Urinary bladder (tissue), 4 donors: ENCODE results near the gene STYXL1. TPM values are rescaled to one million over a fixed set of nuclear protein-coding genes. Genes with fewer than 3 reads are reported as not detected.
A peak's percentile ranks its signal among the peaks of the same experiment; 100 is the strongest.

ENCODE experiments used
- DNase-seq: peaks from one replicate; pipeline ENCODE4 v3.0.0-alpha.2; 2015; ENCODE audit errors: extremely low spot score
- H3K27ac ChIP-seq: one replicate; pipeline ENCODE4 v1.5.1; 2013; ENCODE audit warnings: low read depth, mild to moderate bottlenecking, moderate library complexity
- H3K36me3 ChIP-seq: one replicate; pipeline ENCODE4 v1.6.1; 2013; ENCODE audit warnings: mild to moderate bottlenecking, moderate library complexity; ENCODE audit not compliant: insufficient read depth
- H3K4me1 ChIP-seq: one replicate; pipeline ENCODE4 v1.6.1; 2013; ENCODE audit warnings: mild to moderate bottlenecking, moderate library complexity; ENCODE audit not compliant: insufficient read depth
- H3K4me3 ChIP-seq: one replicate; pipeline ENCODE4 v1.5.1; 2013; ENCODE audit warnings: low read depth, low read length
- WGBS: extraction: QIAGEN DNeasy Blood & Tissue Kit; methylation state at CpG from one replicate; pipeline ENCODE4 v1.1.7; 2013; 5-methylcytosine and 5-hydroxymethylcytosine counted together
- polyA plus RNA-seq: library from polyadenylated mRNA; stranded (reverse); fragments of 200-250 nt; gene quantifications from one replicate; pipeline ENCODE4 v1.2.3, GENCODE V29; 2013
- total RNA-seq: library from RNA; depleted of rRNA; stranded (reverse); fragments of >200 nt; gene quantifications from one replicate; pipeline ENCODE4 v1.2.3, GENCODE V29; 2014
- donor health status: healthy with polysubstance abuse.
- donor health status: healthy.

Gene STYXL1
- total and polyA plus RNA-seq, 2 donors = 20.5 to 26.7 TPM

DNA sequence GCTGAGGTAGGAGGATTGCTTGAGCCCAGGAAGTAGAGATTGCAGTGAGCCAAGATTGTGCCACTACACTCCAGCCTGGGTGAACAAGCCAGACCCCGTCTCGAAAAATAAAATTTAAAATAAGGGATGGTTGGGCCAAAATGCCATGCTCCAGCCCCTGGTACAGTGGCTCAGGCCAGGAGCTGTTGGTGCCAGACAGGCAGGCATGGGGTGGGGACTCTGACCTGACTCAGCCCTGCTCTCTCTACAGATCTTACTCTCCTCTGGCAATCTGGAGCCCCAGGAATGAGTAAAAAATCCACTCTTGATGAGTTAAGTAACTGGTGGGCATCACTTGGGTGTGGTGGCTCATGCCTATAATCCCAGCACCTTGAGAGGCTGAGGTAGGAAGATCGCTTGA is 45.0 kb downstream of the STYXL1 start:
- H3K36me3 ChIP-seq = peaks cover 2% of the 10 kb centered on the region
- H3K4me3 ChIP-seq = no peak overlapping the region
- WGBS = 96% methylated on average over 3 of the region's 3 CpGs
- no peak overlapping the region for H3K27ac ChIP-seq
- no peaks in the 10 kb centered on the region for H3K4me1 ChIP-seq
- no peak for DNase-seq

DNA sequence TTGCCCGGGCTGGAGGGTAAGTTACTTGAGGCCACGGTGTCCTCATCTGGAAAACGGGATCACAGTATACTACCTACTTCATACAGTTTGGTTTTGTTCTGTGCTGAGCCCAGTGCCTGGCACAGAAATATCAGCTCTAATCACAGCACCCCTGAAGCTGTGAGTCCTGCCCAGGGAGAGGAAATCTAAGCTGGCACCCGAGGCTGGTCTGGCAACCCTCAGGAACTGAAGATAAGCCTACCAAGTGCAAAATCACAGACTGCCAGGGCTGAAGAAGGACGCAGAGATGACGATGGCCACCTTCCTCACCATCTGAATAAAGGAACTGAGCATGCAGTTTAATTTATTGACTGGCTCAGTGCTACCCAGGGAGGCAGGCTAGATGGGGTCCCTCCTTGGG is 45.7 kb downstream of the STYXL1 start:
- Histone ChIP-seq H3K4me1 (no peaks in the 10 kb centered on the region), H3K4me3 (no peak overlapping the region), H3K27ac (no peak overlapping the region), H3K36me3 (peaks cover 2% of the 10 kb centered on the region)
- no peak for DNase-seq
- 94% methylated on average over 6 of the region's 6 CpGs for WGBS

DNA sequence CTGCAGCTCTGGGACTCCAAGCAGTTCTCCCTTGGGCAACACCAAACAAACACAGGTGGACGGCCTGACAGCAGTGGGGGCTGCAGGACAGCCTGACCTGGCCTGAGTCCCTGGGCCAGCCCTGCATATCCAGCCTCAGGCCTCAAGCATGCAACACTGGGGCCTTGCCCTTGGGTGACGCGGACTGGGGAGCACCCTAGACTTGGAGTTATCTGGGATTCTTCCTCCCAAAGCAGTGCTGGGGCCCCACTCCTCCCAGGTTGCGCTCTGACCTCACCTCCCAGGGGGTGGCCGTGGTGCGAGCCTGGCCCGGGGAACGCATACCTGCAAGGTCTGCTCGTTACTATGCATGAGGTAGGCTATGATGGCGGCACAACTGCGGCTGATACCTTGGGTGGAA is 47.2 kb downstream of the STYXL1 start:
- 95% methylated on average over 11 of the region's 11 CpGs for WGBS
- Histone ChIP-seq H3K4me1 (no peaks in the 10 kb centered on the region), H3K4me3 (no peak overlapping the region), H3K36me3 (peaks cover 2% of the 10 kb centered on the region), H3K27ac (no peak overlapping the region)
- DNase-seq = no peak

DNA sequence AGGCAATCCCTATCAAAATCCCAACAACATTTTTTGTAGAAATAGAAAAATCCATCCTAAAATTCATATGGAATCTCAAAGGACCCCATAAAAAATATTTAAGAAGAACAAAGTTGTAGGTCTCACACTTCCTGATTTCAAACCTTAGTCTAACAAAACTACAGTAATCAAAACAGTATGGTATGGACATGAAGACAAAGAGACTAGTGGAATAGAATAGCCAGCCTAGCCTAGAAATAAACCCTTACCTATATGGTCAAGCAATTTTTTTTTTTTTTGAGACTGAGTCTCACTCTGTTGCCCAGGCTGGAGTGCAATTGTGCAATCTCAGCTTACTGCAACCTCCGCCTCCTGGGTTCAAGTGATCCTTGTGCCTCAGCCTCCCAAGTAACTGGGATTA is 49.8 kb downstream of the STYXL1 start:
- Histone ChIP-seq H3K4me3 (no peak overlapping the region), H3K4me1 (no peaks in the 10 kb centered on the region), H3K36me3 (no peaks in the 10 kb centered on the region), H3K27ac (no peak overlapping the region)
- no peak for DNase-seq
- 100% methylated on average over 1 of the region's 1 CpG for WGBS

DNA sequence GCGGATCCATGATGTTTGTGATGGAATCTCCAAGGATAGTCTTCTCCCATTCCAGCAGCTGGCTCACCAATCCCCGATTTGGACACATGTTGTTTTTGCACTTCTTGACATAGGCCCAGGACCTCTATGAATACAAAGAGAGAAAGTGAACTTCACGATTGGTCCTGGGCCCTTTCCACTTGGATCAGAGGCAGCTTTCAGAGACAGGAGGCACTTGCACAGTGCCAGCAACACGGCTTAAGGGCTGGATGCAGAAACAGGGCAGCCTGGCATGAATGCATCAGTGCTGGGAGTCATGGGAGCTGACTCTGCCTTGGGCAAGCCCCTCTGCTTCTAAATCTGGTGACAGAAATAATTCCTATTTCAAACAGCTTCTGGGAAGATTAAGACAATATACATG is 51.3 kb downstream of the STYXL1 start:
- Histone ChIP-seq H3K4me3 (no peak overlapping the region), H3K36me3 (peaks cover 2% of the 10 kb centered on the region), H3K4me1 (no peaks in the 10 kb centered on the region), H3K27ac (no peak overlapping the region)
- WGBS = 81% methylated on average over 4 of the region's 4 CpGs
- DNase-seq = no peak

DNA sequence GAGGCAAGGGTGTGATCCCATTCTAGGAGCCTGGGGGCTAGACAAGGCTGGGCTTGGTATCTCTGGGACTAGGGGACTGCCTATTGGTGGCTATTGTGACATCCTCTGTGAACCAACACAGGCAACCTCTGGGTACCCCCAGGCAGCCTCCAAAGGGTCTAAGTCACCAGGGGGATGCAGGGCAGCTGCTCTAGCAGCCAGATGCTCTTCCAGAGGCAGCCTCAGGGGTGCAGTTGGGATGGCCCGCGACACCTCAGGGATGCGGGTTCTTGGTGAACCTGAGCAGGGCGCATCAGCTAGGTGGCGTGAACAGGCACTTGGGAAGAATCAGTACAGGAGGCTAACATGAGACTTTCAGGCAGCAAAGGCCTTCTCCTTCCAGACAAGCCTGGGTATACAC is 51.8 kb downstream of the STYXL1 start:
- H3K4me3 ChIP-seq = no peak overlapping the region
- H3K27ac ChIP-seq = no peak overlapping the region
- no peaks in the 10 kb centered on the region for H3K4me1 ChIP-seq
- 97% methylated on average over 5 of the region's 5 CpGs for WGBS
- DNase-seq = no peak
- H3K36me3 ChIP-seq = peaks cover 2% of the 10 kb centered on the region

GRCh38 chr7:75995052-75995471 is 52.7 kb downstream of the STYXL1 start:
- 32% methylated on average over 11 of the region's 11 CpGs for WGBS

GRCh38 chr7:75994388-75995051 is 53.3 kb downstream of the STYXL1 start, which contains the start of gene TMEM120A:
Gene TMEM120A (minus strand): TSS chr7:75994595. CDS start chr7:75994570, 25 bp downstream.
- H3K4me1 ChIP-seq = no peaks in the 10 kb centered on the region

More at GRCh38 chr7:75995052-75995471, 52.7 kb downstream of the STYXL1 start:
- H3K27ac ChIP-seq = peak overlapping the region; percentile 61
- no peak for DNase-seq
- H3K4me3 ChIP-seq = peak overlapping the region; percentile 77
- H3K4me1 ChIP-seq = no peaks in the 10 kb centered on the region
- peaks cover 2% of the 10 kb centered on the region for H3K36me3 ChIP-seq

GRCh38 chr7:75993689-75994387 is 54.0 kb downstream of the STYXL1 start:
- no peaks in the 10 kb centered on the region for H3K4me1 ChIP-seq
- DNase-seq = no peak

More at GRCh38 chr7:75994388-75995051, 53.3 kb downstream of the STYXL1 start, which contains the start of gene TMEM120A:
- peak within 1 kb of the TSS; percentile 85 for H3K27ac ChIP-seq
- peak within 1 kb of the TSS; percentile 77 for H3K4me3 ChIP-seq
- DNase-seq = peak; percentile 71
- WGBS = 2% methylated on average over 51 of the region's 51 CpGs
- H3K36me3 ChIP-seq = peaks cover 2% of the 10 kb centered on the region

DNA sequence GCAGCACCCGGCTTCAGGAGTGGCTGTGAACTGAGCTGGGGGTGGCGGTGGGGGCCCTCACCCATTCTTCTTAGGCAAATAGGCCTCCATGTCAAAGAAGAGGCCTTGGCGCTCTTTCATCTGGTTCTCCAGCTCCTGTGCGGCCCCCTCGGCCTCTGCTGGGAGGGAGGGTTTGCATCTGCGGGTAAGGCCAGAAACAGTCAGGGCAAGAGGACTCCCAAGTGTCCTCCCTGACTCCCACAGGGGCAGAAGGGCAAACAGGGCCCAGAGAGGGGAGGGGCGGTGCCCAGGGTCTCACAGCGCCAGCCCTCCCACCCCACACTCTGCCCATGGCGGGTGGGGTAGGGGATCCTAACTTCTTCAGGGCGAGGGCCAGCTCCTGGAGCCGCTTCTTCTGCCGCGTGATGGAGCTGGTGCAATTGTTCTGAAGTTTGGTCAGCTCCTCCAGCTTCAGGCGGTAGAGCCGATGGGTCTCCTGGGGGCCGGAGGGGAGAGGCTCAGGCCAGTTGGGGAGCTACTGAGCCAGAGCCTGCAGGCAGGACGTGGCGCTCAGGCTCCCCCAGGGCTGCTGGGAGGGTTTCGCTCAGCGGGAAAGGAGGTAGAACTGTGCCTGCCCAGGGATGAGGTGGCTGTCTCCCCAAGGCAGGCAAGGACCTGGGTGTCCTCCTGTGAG is 55.6 kb downstream of the STYXL1 start:
- no peak overlapping the region for H3K27ac ChIP-seq
- H3K4me3 ChIP-seq = no peak overlapping the region
- H3K36me3 ChIP-seq = peaks cover 2% of the 10 kb centered on the region
- no peaks in the 10 kb centered on the region for H3K4me1 ChIP-seq
- no peak for DNase-seq
- 91% methylated on average over 20 of the region's 20 CpGs for WGBS

More at GRCh38 chr7:75993689-75994387, 54.0 kb downstream of the STYXL1 start:
- Histone ChIP-seq H3K27ac (peak overlapping the region; percentile 85), H3K4me3 (peak overlapping the region; percentile 77), H3K36me3 (peaks cover 2% of the 10 kb centered on the region)
- 2% methylated on average over 40 of the region's 40 CpGs for WGBS

- Histone ChIP-seq H3K27ac (no peak overlapping the region), H3K36me3 (peaks cover 2% of the 10 kb centered on the region), H3K4me3 (no peak overlapping the region), H3K4me1 (no peaks in the 10 kb centered on the region)
- WGBS = 95% methylated on average over 9 of the region's 9 CpGs
- no peak for DNase-seq
Observed at GRCh38 chr7:75991531-75992082, 56.2 kb downstream of the STYXL1 start.

DNA sequence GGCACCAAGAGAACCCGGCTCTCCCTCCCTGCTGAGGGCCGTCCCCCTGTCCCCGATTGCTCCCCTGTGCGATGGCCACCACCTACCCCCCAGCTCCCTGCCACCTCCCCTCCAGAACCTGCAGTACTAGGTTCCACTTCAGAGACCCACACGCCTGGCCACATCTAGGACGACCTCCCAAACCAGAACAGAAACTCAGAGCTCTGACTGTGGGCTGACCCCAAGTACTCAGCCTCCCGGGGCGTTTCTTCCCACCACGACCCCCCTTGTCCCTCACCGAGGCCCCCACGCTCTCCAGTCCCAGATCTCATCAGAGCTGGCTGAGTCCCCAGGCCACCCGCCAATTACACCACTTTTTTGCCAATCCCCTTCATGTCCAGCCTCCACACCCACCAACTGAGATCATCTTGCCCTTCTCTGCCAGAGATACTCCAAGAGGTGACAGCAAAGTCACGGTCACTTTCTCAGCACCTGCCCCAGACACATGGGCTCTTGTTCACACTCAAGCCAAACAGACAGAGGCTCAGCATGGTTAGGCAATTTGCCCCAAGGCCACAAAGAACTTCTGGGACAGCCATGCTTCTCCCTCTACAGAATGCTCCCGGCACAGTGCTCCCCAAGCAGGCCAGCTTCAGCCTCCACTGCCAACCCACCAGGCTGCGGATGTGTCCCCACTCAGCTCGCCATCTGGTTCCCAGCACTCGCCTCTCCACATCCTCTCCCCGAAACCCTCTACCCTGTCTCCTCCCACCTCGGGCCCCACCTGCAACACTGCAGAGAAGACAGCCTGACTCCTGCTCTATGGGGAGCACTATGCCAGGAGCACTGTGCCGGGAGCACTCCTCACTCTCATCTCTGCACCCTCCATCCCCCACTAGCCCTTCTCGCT is 58.1 kb downstream of the STYXL1 start:
- Histone ChIP-seq H3K27ac (peak overlapping the region; percentile 40), H3K4me1 (no peaks in the 10 kb centered on the region), H3K36me3 (peaks cover 2% of the 10 kb centered on the region), H3K4me3 (no peak overlapping the region)
- whole genome bisulfite sequencing = 55% methylated on average over 21 of the region's 21 CpGs
- no peak for DNase-seq
